SK-N-DZ (cell line): ENCODE data around the gene NTRK3. TPM values are rescaled to one million over a fixed set of nuclear protein-coding genes. Genes with fewer than 3 reads are reported as not detected.

Experiments
- DNase-seq: peaks from one replicate; pipeline ENCODE4 v3.0.0-alpha.2; 2015; ENCODE audit warnings: low spot score
- polyA plus RNA-seq, 2 experiments: library from polyadenylated mRNA; depleted of rRNA; stranded (reverse); fragments of >200 nt; gene quantifications; 2 replicates each; pipeline ENCODE4 v1.2.3, GENCODE V29; 2014

The NTRK3 gene
- polyA plus RNA-seq (2014; cell fraction: cytosol; rRNA removed), result 19.0 and 26.8 TPM in 2 replicates
- polyA plus RNA-seq (2014; cell fraction: nucleus; rRNA removed), result 36.8 and 60.2 TPM in 2 replicates

- DNase-seq, result peak; percentile 65
These were observed at the start of gene NTRK3 for GRCh38 chr15:88256279-88257230. Gene NTRK3, minus strand, starts transcription at chr15:88256739. Its CDS starts 586 bp downstream, at chr15:88256153.

- no peak for DNase-seq
These were observed 46.9 kb upstream of the NTRK3 start for GRCh38 chr15:88303395-88303794.

GRCh38 chr15:88302373-88302772, 45.8 kb upstream of the NTRK3 start:
- DNase-seq, result no peak

GRCh38 chr15:88301311-88301710, 44.8 kb upstream of the NTRK3 start:
- DNase-seq, result no peak

- no peak for DNase-seq
These were observed 44.3 kb upstream of the NTRK3 start for GRCh38 chr15:88300861-88301260.

- DNase-seq, result no peak
These were observed 43.5 kb upstream of the NTRK3 start for GRCh38 chr15:88300089-88300488.

- no peak for DNase-seq
These were observed 43.0 kb upstream of the NTRK3 start for GRCh38 chr15:88299497-88299896.

- peak; percentile 35 for DNase-seq
These were observed 32.1 kb upstream of the NTRK3 start for GRCh38 chr15:88288661-88289060.

GRCh38 chr15:88288206-88288605, 31.7 kb upstream of the NTRK3 start:
- DNase-seq, result no peak

GRCh38 chr15:88284318-88284998, 27.9 kb upstream of the NTRK3 start:
- DNase-seq, result peak; percentile 35

GRCh38 chr15:88282614-88283013, 26.1 kb upstream of the NTRK3 start:
- DNase-seq, result no peak

- DNase-seq, result no peak
These were observed 20.4 kb upstream of the NTRK3 start for GRCh38 chr15:88276821-88277410.

GRCh38 chr15:88275804-88276203, 19.3 kb upstream of the NTRK3 start:
- no peak for DNase-seq

GRCh38 chr15:88274553-88275460, 18.3 kb upstream of the NTRK3 start:
- DNase-seq, result peak; percentile 80

GRCh38 chr15:88272421-88272820, 15.9 kb upstream of the NTRK3 start:
- no peak for DNase-seq

GRCh38 chr15:88269356-88270062, 13.0 kb upstream of the NTRK3 start:
- DNase-seq, result peak; percentile 74

GRCh38 chr15:88267720-88268119, 11.2 kb upstream of the NTRK3 start:
- DNase-seq, result no peak

GRCh38 chr15:88266170-88266569, 9.6 kb upstream of the NTRK3 start:
- DNase-seq, result no peak

GRCh38 chr15:88264622-88265021, 8.1 kb upstream of the NTRK3 start:
- no peak for DNase-seq

- DNase-seq, result no peak
These were observed 5.5 kb upstream of the NTRK3 start for GRCh38 chr15:88262064-88262463.
